Measurements from ENCODE around the gene AFMID. TPM values are rescaled to one million over a fixed set of nuclear protein-coding genes. Genes with fewer than 3 reads are reported as not detected.
A peak's percentile ranks its signal among the peaks of the same experiment; 100 is the strongest.

AFMID gene
- total and polyA plus RNA-seq, 9 donors, result 32.4 to 69.5 (median 41.2) TPM

DNA sequence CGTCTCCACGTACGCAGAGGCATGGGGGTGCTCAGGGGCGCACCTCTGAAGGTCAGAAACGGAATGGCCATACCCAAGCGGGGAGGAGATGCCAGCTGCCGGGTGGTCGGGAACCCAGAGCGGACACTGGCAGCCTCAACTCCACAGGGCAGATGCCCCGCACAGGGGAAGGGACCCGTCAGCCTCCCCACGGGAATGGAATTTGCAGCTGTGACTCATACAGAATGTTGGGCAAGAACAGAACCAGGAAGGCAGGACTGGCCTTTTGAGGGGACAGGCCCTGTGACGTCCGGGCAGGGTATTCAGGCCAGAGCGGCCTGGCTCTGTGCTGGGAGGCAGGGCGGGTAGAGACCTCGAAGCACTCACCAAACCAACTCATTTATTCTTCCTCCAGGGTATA lies 7.8 kb upstream of the AFMID start:
- peak in 2 of 5 donors; percentile 36 to 47 for DNase-seq
- TF ChIP-seq POLR2A (IDR thresholded peaks at IDR 0.05) (no peak), EP300 (IDR thresholded peaks at IDR 0.05) (no peak)
- TF ChIP-seq, protein P1, sequence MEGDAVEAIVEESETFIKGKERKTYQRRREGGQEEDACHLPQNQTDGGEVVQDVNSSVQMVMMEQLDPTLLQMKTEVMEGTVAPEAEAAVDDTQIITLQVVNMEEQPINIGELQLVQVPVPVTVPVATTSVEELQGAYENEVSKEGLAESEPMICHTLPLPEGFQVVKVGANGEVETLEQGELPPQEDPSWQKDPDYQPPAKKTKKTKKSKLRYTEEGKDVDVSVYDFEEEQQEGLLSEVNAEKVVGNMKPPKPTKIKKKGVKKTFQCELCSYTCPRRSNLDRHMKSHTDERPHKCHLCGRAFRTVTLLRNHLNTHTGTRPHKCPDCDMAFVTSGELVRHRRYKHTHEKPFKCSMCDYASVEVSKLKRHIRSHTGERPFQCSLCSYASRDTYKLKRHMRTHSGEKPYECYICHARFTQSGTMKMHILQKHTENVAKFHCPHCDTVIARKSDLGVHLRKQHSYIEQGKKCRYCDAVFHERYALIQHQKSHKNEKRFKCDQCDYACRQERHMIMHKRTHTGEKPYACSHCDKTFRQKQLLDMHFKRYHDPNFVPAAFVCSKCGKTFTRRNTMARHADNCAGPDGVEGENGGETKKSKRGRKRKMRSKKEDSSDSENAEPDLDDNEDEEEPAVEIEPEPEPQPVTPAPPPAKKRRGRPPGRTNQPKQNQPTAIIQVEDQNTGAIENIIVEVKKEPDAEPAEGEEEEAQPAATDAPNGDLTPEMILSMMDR (IDR thresholded peaks at IDR 0.05), result no peak
- intact Hi-C loops (cut with DNase I), result loop anchor here in 2 of 4 donors (5.0 kb wide), 1 partner anchor 67 kb away; no protein-coding TSS in a partner anchor
- WGBS, 3 donors, result 84 to 86% (median 85%) methylated on average over 17 of the region's 17 CpGs
- H3K4me3 ChIP-seq, result no peak overlapping the region
- no peaks in the 10 kb centered on the region for H3K9me3 ChIP-seq
- H3K36me3 ChIP-seq, result no peaks in the 10 kb centered on the region
- H3K27me3 ChIP-seq, result no peaks in the 10 kb centered on the region
- H3K4me1 ChIP-seq (ENCODE audit: insufficient read depth), result peaks cover 17% of the 10 kb centered on the region
- peak overlapping the region; percentile 71 to 84 for H3K27ac ChIP-seq

GRCh38 chr17:78180083-78180482 lies 7.1 kb upstream of the AFMID start:
- H3K36me3 ChIP-seq, result no peaks in the 10 kb centered on the region
- H3K27me3 ChIP-seq, result no peaks in the 10 kb centered on the region
- no peaks in the 10 kb centered on the region for H3K9me3 ChIP-seq
- 10 to 35% (median 20%) methylated on average over 14 of the region's 14 CpGs for WGBS, 3 donors
- intact Hi-C loops (cut with DNase I), result loop anchor here in 1 of 4 donors (1.0 kb wide), 1 partner anchor 31 kb away; no protein-coding TSS in a partner anchor
- H3K4me3 ChIP-seq, result no peak overlapping the region
- peak overlapping the region; percentile 71 to 84 for H3K27ac ChIP-seq
- TF ChIP-seq, protein P1 (IDR thresholded peaks at IDR 0.05), result no peak
- no peak for TF ChIP-seq EP300 (IDR thresholded peaks at IDR 0.05)
- no peak for TF ChIP-seq POLR2A (IDR thresholded peaks at IDR 0.05)
- DNase-seq, result peak in 1 of 5 donors; percentile 67
- H3K4me1 ChIP-seq (ENCODE audit: insufficient read depth), result peaks cover 18% of the 10 kb centered on the region

DNA sequence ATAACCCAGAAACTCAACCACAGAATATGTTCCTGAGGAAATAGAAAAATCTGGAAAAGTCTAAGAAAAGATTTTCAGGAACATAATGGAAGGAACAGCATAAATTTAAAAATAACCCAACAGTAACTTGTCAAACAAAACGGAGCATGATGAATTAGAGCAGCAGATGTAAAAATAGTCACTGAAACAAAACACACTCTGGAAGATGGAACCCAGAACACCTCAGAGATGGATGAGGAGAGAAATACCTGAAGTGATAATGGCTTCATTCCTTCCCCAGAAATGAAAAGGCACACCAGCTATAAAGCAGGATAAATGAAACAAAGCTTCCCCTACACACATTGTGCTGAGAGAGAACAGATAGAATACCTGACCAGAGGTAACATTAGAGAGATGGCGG lies 6.7 kb upstream of the AFMID start:
- Histone ChIP-seq H3K27me3 (no peaks in the 10 kb centered on the region), H3K9me3 (no peaks in the 10 kb centered on the region), H3K27ac (peak overlapping the region; percentile 71 to 84), H3K36me3 (no peaks in the 10 kb centered on the region), H3K4me1 (ENCODE audit: insufficient read depth) (peaks cover 16% of the 10 kb centered on the region), H3K4me3 (no peak overlapping the region)
- DNase-seq, result no peak
- TF ChIP-seq EP300 (IDR thresholded peaks at IDR 0.05) (no peak), POLR2A (IDR thresholded peaks at IDR 0.05) (no peak)
- TF ChIP-seq, protein P1 (IDR thresholded peaks at IDR 0.05), result no peak
- WGBS, 3 donors, result 52 to 60% (median 56%) methylated on average over 2 of the region's 2 CpGs
- intact Hi-C loops (cut with DNase I), result loop anchor here in 1 of 4 donors (1.0 kb wide), 1 partner anchor 31 kb away; no protein-coding TSS in a partner anchor

- Histone ChIP-seq H3K9me3 (no peaks in the 10 kb centered on the region), H3K27ac (no peak overlapping the region), H3K27me3 (no peaks in the 10 kb centered on the region), H3K4me1 (ENCODE audit: insufficient read depth) (peaks cover 19% of the 10 kb centered on the region), H3K4me3 (no peak overlapping the region), H3K36me3 (no peaks in the 10 kb centered on the region)
- intact Hi-C loops (cut with DNase I), result no loop called here
- TF ChIP-seq POLR2A (IDR thresholded peaks at IDR 0.05), result no peak
- TF ChIP-seq, protein P1 (IDR thresholded peaks at IDR 0.05), result no peak
- TF ChIP-seq EP300 (IDR thresholded peaks at IDR 0.05), result no peak
- 94 to 96% (median 95%) methylated on average over 13 of the region's 13 CpGs for WGBS, 3 donors
- no peak for DNase-seq
These were observed 4.7 kb upstream of the AFMID start for GRCh38 chr17:78182504-78182903.

All from ovary (tissue), 9 donors.